MV-4-11 (cell line): ENCODE measurements around the gene RAP1B.

Experiments
- DNase-seq: peaks from one replicate; lab custom pipeline; 2025; lab: John Stamatoyannopoulos, UW

Gene RAP1B

GRCh38 chr12:68611806-68612160 is 1.1 kb downstream of the RAP1B start:
- no peak for DNase-seq

DNA sequence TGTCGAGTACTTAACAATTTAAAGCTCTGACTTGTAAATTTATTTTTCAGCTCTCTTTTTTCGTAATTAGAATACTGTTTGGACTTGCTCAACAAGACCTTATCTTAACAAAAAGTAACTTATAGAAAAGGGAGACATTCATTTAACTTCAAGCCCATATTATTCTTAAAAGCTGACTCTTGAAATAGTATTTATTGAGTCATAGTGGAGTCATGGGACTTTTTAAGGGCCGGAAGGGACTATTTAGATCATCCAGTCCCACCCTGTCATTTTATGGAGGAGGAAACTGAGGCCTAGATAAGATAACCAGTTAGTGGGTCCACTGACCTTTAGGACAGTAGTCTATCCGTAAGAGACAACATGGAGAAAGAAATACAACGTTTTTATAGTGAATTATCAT is 1.5 kb downstream of the RAP1B start:
- no peak for DNase-seq

GRCh38 chr12:68612697-68613096 is 2.0 kb downstream of the RAP1B start:
- no peak for DNase-seq

DNA sequence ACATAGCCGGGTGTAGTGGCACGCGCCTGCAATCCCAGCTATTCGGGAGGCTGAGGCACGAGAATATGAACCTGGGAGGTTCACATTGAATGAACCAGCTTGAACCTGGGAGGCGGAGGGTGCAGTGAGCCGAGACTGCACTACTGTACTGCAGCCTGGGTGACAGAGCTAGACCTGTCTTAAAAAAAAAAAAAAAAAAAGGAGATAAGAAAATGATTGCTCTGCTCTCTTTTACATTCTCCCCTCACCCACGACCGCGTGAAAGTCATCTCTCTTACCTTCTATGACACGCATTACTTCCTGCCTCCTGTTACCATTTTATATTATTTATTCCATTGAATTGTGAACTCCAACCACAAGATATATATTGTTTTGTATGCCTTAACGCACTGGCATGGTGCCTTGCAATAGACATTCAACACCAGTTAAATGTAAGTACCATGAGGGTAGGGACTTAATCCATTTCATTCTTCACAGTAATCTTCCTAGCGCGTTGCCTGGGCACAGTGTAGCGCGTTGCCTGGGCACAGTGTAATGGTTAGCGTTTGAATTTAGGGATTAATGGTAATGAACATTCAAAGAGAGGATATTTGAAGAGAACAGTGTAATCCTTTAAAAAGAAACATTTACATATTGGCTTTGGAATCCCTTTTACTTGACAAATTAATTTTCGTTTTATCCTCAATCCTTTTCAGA is 2.7 kb downstream of the RAP1B start:
- DNase-seq = peak; percentile 11

GRCh38 chr12:68614105-68614679 is 3.5 kb downstream of the RAP1B start:
- no peak for DNase-seq

DNA sequence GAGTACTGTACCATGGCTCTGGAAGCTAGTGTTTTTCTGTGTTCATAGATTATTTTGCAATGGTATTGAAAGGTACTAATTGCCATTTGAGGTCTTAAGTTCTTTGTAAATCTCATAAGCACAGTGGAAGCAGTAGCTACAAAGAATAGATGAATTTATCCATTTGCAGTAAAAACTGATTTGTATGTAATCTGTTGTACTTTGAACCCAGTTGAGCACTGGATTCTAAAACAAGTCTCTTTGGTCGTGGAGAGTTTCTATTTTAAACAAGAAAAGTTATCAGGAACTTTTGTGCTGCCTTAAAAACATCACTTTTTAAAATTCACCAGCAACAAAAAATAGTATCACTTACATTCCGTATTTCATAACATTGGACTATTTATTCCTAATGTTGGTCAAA is 4.1 kb downstream of the RAP1B start:
- no peak for DNase-seq

- no peak for DNase-seq
Measured at GRCh38 chr12:68617160-68617926, 6.6 kb downstream of the RAP1B start.

- no peak for DNase-seq
Measured at GRCh38 chr12:68619541-68619940, 8.8 kb downstream of the RAP1B start.

DNA sequence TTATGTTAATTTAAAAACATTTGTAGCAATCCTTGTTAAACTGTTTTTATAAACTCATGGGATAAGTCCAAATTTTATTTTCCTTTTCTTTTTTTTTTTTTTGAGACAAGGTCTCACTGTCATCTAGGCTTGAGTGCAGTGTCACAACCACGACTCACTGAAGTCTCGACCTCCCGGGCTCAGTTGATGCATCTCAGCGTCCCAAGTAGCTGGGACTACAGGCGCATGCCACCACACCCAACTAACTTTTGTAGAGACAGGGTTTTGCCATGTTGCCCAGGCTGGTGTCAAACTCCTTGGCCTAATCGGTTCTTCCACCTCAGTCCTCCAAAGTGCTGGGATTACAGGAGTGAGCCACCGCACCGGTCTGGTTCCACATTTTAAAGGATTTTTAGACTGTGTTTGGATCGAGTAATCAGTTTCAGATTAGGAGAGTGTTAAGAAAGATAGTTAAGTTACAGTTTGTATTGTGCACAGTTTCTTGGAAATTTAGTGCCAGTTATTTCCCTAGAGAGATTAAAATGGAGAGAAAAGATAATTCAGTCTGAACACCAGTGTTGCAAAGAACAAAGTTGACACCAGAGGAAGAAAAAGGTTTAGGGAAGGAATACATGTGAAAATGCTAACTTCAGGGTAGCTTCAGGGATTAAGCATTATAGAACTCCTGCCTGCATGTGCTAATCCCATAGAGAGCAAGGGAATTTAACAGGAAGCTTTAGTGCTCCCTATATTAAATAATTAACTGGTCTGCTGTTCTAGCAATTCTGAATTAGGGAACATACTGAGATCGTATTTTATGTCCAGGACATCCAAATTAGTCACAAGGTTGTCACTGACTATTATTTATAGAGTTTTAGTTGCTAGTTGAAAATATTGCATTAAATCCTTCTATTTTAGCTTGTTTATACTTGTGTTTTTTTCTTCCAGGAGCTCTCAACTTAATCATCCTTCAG is 10.1 kb downstream of the RAP1B start:
- DNase-seq = no peak

DNA sequence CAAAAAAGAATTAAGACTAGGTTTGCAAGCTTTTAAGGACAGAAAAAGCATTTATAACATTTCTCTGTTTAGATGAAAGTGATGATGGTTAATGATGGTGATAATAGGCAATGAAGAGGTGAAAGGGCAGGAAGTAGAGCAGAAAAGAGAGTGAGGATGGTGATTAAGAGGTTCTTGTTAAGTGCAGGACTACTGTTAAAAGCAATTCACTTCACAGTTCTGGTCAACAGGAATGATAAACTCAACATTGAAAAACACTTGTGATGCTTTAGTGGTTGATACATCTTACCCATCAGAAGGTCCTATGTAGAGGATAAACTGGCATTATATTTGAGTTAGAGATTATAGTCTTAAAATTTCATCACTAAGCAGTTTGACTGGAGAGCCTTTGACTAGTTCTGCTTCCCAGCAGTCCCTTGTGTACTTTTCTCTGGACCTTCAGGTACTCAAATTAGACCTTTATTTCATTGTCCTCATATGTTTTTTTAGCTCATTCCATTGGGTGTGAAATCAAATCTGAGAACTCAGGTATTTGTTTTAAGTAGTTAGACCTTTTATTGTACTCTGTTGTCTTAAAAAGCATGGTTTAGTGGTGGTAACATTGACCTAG is 10.9 kb downstream of the RAP1B start:
- DNase-seq = no peak

DNA sequence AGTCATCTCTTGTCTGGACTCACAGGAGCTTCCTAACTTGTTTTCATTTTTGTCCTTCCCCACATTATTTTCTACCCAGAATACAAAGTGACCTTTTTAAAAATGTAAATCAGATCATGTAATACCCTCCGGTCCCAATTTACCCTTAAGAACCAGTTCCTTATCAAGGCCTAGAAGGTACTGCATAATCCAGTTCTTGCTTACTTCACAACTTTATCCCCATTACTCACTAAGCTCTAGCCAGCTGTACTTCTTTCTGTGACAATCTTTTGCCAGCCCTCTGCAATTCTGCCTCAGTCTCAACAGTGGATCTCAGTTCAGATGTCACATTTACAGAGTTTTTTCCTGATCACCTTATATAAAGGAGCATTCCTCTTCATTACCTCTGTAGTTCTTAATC is 11.6 kb downstream of the RAP1B start:
- DNase-seq = no peak

DNA sequence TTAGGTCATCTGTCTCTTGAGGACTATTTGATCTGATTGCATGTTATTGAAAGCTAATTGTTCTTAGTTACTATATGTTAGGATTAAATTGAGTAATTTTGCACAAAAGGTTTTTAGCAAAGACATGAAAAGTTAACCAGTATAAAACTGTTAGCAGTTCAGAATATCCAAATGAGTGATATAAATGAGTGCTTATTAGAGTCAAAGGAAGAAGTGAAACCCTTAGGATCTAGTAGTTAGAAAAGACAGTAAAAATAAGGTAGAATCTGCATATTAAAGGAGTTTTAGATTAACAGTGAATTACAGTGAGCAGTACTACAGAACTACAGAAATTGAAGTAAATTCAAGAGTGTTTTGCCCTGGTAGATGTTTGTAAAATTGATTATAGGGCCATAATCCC is 12.4 kb downstream of the RAP1B start:
- DNase-seq = no peak

GRCh38 chr12:68623984-68624383 is 13.3 kb downstream of the RAP1B start:
- no peak for DNase-seq

DNA sequence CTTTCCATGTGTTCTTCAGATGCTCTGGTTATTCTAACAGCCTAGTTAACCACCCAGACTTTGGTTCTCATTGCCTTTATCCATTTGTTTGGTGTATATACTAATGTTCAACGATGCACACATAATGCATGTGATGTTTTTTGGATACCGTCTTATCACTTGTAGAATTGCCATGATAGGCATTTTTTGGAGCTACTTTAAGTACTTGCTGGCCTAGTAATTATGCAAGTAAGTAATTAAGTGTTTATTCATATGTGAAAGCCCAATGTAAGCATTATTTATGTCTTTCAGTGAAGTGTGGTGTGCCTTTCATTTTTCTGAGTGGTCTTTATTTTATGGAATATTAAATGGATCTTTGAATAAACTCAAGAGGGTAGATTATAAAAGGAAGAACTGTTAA is 14.2 kb downstream of the RAP1B start:
- no peak for DNase-seq

- no peak for DNase-seq
Measured at GRCh38 chr12:68627673-68628319, 17.1 kb downstream of the RAP1B start.

GRCh38 chr12:68628698-68629097 is 18.0 kb downstream of the RAP1B start:
- DNase-seq = no peak

DNA sequence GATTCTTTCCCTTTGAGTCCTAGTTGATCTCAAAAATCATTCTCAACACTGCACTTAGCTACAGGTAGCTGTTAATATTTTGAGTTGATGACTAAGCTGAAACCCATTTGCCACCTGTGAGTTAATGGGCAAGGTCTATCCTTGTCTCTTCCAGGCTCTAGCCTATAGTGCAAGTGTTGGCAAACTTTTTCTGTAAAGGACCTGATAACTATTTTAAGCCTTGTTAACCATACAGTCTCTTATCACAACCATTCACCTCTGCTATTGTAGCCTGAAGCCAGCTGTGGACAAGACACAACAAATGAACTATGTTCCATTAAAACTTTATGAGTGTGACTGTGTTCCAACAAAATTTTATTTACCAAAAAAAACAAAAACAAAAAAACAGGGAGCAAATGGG is 19.4 kb downstream of the RAP1B start:
- DNase-seq = no peak

- no peak for DNase-seq
Measured at GRCh38 chr12:68630598-68630997, 19.9 kb downstream of the RAP1B start.

DNA sequence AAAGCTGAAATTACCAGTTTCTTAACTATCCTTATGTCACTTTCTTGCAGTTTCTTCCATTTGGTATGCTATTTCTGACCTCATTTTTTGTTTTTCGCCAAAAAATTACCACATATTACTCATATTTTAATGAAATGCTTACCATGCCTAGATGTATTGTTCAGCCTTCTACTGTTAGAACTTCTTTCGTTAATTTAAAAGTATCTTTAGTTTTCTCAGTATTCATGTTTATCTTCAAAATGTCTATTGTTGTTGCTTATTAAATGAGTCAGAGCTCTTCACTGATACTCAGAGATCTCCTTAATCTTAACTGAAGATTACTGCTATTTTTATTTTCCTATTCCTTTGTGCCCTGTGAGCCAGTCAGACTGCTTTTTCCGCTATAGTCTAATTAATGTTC is 20.5 kb downstream of the RAP1B start:
- no peak for DNase-seq

- peak; percentile 31 for DNase-seq
Measured at GRCh38 chr12:68632486-68632885, 21.8 kb downstream of the RAP1B start.
